Spleen (tissue), 11 donors: ENCODE measurements around the gene IL1RAPL2. TPM values are rescaled to one million over a fixed set of nuclear protein-coding genes. Genes with fewer than 3 reads are reported as not detected.

Experiments
- DNase-seq: peaks from one replicate; pipeline ENCODE4 v3.0.0-alpha.2; 2020
- H3K27ac ChIP-seq, 8 donors: fragments of 200-600 bp; sonication (generic) in 7 of 8; 1 replicate in 4 of 8; 2 replicates in 4 of 8; pipeline versions ENCODE4 v1.5.0 to v1.8.0; 2016 to 2021; ENCODE audit warnings: inconsistent platforms in 4 of 8, mild to moderate bottlenecking in 4 of 8, moderate library complexity in 1 of 8
- H3K27me3 ChIP-seq, 7 donors: fragments of 200-600 bp; sonication (generic) in 6 of 7; replicated peaks in 1 of 7; 1 replicate in 4 of 7; 2 replicates in 3 of 7; pipeline versions ENCODE4 v1.5.0 to v1.8.0; 2016 to 2021; ENCODE audit warnings: inconsistent platforms in 3 of 7, mild to moderate bottlenecking in 1 of 7
- H3K36me3 ChIP-seq, 6 donors: fragments of 200-600 bp; sonication (generic) in 5 of 6; 1 replicate in 4 of 6; 2 replicates in 2 of 6; pipeline versions ENCODE4 v1.5.0 to v1.8.0; 2016 to 2021; ENCODE audit warnings: inconsistent platforms in 2 of 6
- H3K4me1 ChIP-seq, 6 donors: fragments of 200-600 bp; sonication (generic) in 5 of 6; 1 replicate in 3 of 6; 2 replicates in 3 of 6; pipeline versions ENCODE4 v1.5.0 to v1.8.0; 2016 to 2021; ENCODE audit warnings: inconsistent platforms in 3 of 6
- H3K4me3 ChIP-seq, 8 donors: fragments of 200-600 bp; sonication (generic) in 7 of 8; 1 replicate in 4 of 8; 2 replicates in 4 of 8; pipeline versions ENCODE4 v1.5.0 to v1.8.0; 2016 to 2021; ENCODE audit warnings: inconsistent platforms in 4 of 8, mild to moderate bottlenecking in 4 of 8, moderate library complexity in 2 of 8
- H3K9me3 ChIP-seq, 8 donors: fragments of 200-600 bp; sonication (generic) in 7 of 8; 1 replicate in 4 of 8; 2 replicates in 4 of 8; pipeline versions ENCODE4 v1.5.0 to v1.8.0; 2016 to 2021; ENCODE audit warnings: inconsistent platforms in 4 of 8
- CTCF ChIP-seq, 11 experiments: fragments of 200-600 bp in 7 of 11; fragments of 450-650 bp in 4 of 11; sonication (generic) in 4 of 11; IDR thresholded peaks in 8 of 11; conservative IDR thresholded peaks in 3 of 11; 1 replicate in 7 of 11; 2 replicates in 4 of 11; pipeline versions ENCODE4 v1.4.0 to v1.8.0; 2016 to 2021; ENCODE audit warnings: antibody characterized with exemption in 11 of 11, inconsistent platforms in 4 of 11, mild to moderate bottlenecking in 1 of 11
- POLR2A ChIP-seq, 3 donors: fragments of 450-650 bp; IDR thresholded peaks; one replicate each; pipeline ENCODE4 v1.5.1; 2017; ENCODE audit warnings: antibody characterized with exemption in 3 of 3, mild to moderate bottlenecking in 1 of 3
- POLR2AphosphoS5 ChIP-seq, 3 donors: sonication (generic); formaldehyde crosslinking; IDR thresholded peaks; one replicate each; pipeline ENCODE4 v1.5.1; 2017; ENCODE audit warnings: antibody characterized with exemption in 3 of 3
- WGBS, 5 donors: extraction: QIAGEN DNeasy Blood & Tissue Kit in 3 of 5; methylation state at CpG; one replicate each; pipeline versions ENCODE4 v1.1.5 to v1.1.7; 2013 to 2018; 5-methylcytosine and 5-hydroxymethylcytosine counted together
- intact Hi-C: fragments of 100-400 bp; cut with DNase I; formaldehyde crosslinking; loops from one replicate; pipeline ENCODE4 v1.15.0; 2023; ENCODE audit warnings: low total_unique reads
- polyA plus RNA-seq, 3 donors: library from polyadenylated mRNA; stranded (reverse); fragments of 200-250 nt; gene quantifications; one replicate each; pipeline ENCODE4 v1.2.1, GENCODE V29; 2013
- total RNA-seq, 7 donors: library from RNA; depleted of rRNA in 3 of 7; stranded (reverse); fragments of >200 nt in 3 of 7; fragmentation: NEBNext Ultra II Directional in 4 of 7; extraction: Animal tissue kit (Norgen Biotek cat#: 25700) in 4 of 7; gene quantifications; one replicate each; pipeline versions ENCODE4 v1.1.0 to v1.2.1, GENCODE V29; 2016 to 2021
- donor health status: healthy with polysubstance abuse.
- donor health status: DM: no; HTN: no; CAD: no; lungs with moderate emphysema.
- donor health status: DM: no; HTN: no; CAD: no.
- donor health status: Bipolar disorder and iron deficiency.
- donor health status: healthy.
- donor health status: DM: no; HTN: no; CAD: no.
- donor health status: DM: yes; HTN: yes; CAD: no.

The IL1RAPL2 gene
- total and polyA plus RNA-seq, 10 donors: not detected

- 56 to 80% (median 67%) methylated on average over 2 of the region's 2 CpGs for WGBS, 5 donors
- TF ChIP-seq POLR2AphosphoS5 (IDR thresholded peaks at IDR 0.05): no peak
- no peak for TF ChIP-seq POLR2A (IDR thresholded peaks at IDR 0.05)
- no peak for TF ChIP-seq CTCF (IDR thresholded peaks at IDR 0.05 in 8 of 11, conservative IDR thresholded peaks at IDR 0.05 in 3 of 11)
- H3K4me1 ChIP-seq: no peaks in the 10 kb centered on the region
- no peak overlapping the region for H3K27ac ChIP-seq
- H3K36me3 ChIP-seq: no peaks in the 10 kb centered on the region
- H3K27me3 ChIP-seq: peaks cover 0 to 4% (median 0%) of the 10 kb centered on the region in 7 donors
- DNase-seq: no peak
- intact Hi-C loops: no loop called here
- no peak overlapping the region for H3K4me3 ChIP-seq
- peaks cover 0 to 6% (median 0%) of the 10 kb centered on the region in 8 donors for H3K9me3 ChIP-seq
These were observed 267.4 kb downstream of the IL1RAPL2 start for GRCh38 chrX:104833401-104833800.

GRCh38 chrX:104842646-104843045 is 276.6 kb downstream of the IL1RAPL2 start:
- no peaks in the 10 kb centered on the region for H3K36me3 ChIP-seq
- WGBS, 5 donors: 65 to 93% (median 76%) methylated on average over 4 of the region's 4 CpGs; no CpG with 5 or more reads in 1 of the 5 donors
- H3K4me1 ChIP-seq: no peaks in the 10 kb centered on the region
- H3K27me3 ChIP-seq: no peaks in the 10 kb centered on the region
- no peak overlapping the region for H3K4me3 ChIP-seq
- no peak for DNase-seq
- no peak for TF ChIP-seq CTCF (IDR thresholded peaks at IDR 0.05 in 8 of 11, conservative IDR thresholded peaks at IDR 0.05 in 3 of 11)
- H3K27ac ChIP-seq: no peak overlapping the region
- intact Hi-C loops: no loop called here
- peaks cover 0 to 6% (median 0%) of the 10 kb centered on the region in 8 donors for H3K9me3 ChIP-seq

DNA sequence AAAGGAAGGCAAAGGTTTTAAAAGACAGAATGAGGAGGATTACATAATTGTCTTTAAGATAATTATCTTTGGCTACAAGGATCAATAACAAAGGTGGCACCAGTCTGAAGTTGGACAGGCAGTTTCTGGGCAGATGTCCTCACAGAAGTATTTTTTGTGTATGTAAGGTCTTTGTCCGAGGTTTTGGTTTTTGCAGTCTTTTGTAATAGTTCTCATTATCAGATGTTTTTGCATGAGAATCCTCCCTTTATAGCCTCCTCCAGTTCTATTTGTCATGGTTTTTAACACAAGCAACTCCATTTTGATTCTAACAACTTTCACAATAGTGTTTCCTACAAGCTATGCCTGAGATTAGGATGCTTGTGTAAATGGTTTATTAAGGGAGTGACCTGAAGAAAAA is 286.2 kb downstream of the IL1RAPL2 start:
- H3K36me3 ChIP-seq: no peaks in the 10 kb centered on the region
- WGBS, 5 donors: 77 to 96% (median 89%) methylated on average over 1 of the region's 1 CpG
- H3K27me3 ChIP-seq: no peaks in the 10 kb centered on the region
- TF ChIP-seq CTCF (IDR thresholded peaks at IDR 0.05 in 8 of 11, conservative IDR thresholded peaks at IDR 0.05 in 3 of 11): no peak
- DNase-seq: no peak
- H3K9me3 ChIP-seq: no peaks in the 10 kb centered on the region
- intact Hi-C loops: no loop called here
- H3K4me1 ChIP-seq: no peaks in the 10 kb centered on the region
- H3K27ac ChIP-seq: no peak overlapping the region
- no peak overlapping the region for H3K4me3 ChIP-seq

DNA sequence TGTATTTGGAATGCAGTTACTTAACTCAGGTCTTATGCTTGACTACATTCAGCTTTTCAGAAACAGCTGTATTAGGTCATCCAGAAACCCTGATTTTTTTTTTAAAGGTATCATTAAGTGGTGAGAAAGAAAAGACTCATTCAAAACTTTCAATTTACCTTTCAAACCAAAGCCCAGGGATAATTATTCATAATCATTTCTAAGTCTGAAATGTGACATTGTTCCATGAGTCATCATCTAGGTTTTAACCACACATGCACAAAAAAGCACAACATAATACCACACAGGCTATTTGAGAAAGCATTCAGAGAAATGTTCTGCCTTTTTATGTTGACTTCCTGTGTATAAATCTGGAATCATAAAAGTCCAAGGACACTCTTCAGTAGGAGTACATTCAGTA is 288.2 kb downstream of the IL1RAPL2 start:
- intact Hi-C loops: no loop called here
- Histone ChIP-seq H3K36me3 (no peaks in the 10 kb centered on the region), H3K4me1 (no peaks in the 10 kb centered on the region), H3K4me3 (no peak overlapping the region), H3K27ac (no peak overlapping the region), H3K27me3 (no peaks in the 10 kb centered on the region), H3K9me3 (no peaks in the 10 kb centered on the region)
- no peak for TF ChIP-seq POLR2AphosphoS5 (IDR thresholded peaks at IDR 0.05)
- DNase-seq: no peak

DNA sequence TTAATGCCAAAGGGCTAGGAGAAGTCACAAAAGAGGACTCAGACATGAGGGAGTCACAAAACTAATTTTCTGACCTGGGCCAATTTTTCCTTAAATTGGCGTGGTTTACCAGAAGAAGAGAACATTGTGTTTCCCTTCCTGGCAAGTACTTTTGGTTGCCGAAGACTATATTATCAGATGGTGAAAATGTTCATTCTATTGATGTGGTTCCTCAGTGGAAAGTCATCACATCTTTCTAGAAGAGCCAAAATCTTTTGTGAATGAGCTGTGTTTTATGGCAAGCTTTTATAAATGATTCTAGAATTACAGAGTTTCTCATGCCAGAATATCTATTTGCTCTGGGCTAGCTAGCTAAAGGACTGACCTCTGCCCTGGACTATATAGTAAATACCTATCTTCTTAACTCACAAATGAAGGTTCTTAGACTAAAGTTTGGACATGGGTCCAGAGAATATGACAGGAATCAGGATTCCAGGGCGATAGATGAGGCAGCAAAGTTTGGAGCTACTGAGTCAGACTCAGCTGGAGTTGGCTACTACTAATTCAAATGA is 288.9 kb downstream of the IL1RAPL2 start:
- 39 to 69% (median 59%) methylated on average over 2 to 3 of the region's 3 CpGs for WGBS, 5 donors
- Histone ChIP-seq H3K9me3 (no peaks in the 10 kb centered on the region), H3K4me1 (no peaks in the 10 kb centered on the region), H3K27me3 (no peaks in the 10 kb centered on the region), H3K27ac (no peak overlapping the region), H3K36me3 (no peaks in the 10 kb centered on the region), H3K4me3 (no peak overlapping the region)
- DNase-seq: no peak
- intact Hi-C loops: no loop called here
- TF ChIP-seq POLR2A (IDR thresholded peaks at IDR 0.05) (no peak), POLR2AphosphoS5 (IDR thresholded peaks at IDR 0.05) (no peak), CTCF (IDR thresholded peaks at IDR 0.05 in 8 of 11, conservative IDR thresholded peaks at IDR 0.05 in 3 of 11) (no peak)
